CD14-positive monocyte (primary cell): ENCODE data around the gene SPIRE1. TPM values are rescaled to one million over a fixed set of nuclear protein-coding genes. Genes with fewer than 3 reads are reported as not detected.

Experiments used
- DNase-seq, 3 donors: peaks; one replicate each; pipeline ENCODE4 v3.0.0-alpha.2; 2011 to 2022
- H2AFZ ChIP-seq: 2 replicates; pipeline ENCODE4 v1.6.0; 2012; ENCODE audit warnings: mild to moderate bottlenecking, low read depth, low read length, inconsistent platforms; ENCODE audit not compliant: insufficient read depth, poor library complexity, severe bottlenecking
- H3K27ac ChIP-seq, 2 donors: 1 replicate in 1 of 2; 2 replicates in 1 of 2; pipeline ENCODE4 v1.5.1; 2012 to 2013; ENCODE audit warnings: low read length in 2 of 2, control low read depth in 1 of 2, inconsistent platforms in 1 of 2, low read depth in 1 of 2, mild to moderate bottlenecking in 1 of 2
- H3K27me3 ChIP-seq, 2 donors: one replicate each; pipeline versions ENCODE4 v1.6.0 to v1.6.1; 2011 to 2013; ENCODE audit warnings: low read length in 2 of 2; ENCODE audit not compliant: control insufficient read depth in 2 of 2, insufficient read depth in 2 of 2
- H3K36me3 ChIP-seq, 2 donors: replicated peaks in 1 of 2; 1 replicate in 1 of 2; 2 replicates in 1 of 2; pipeline versions ENCODE4 v1.5.1 to v1.6.1; 2012 to 2013; ENCODE audit warnings: low read length in 2 of 2, control low read depth in 1 of 2, inconsistent platforms in 1 of 2, mild to moderate bottlenecking in 1 of 2; ENCODE audit not compliant: insufficient read depth in 2 of 2, control insufficient read depth in 1 of 2
- H3K4me1 ChIP-seq, 2 donors: 1 replicate in 1 of 2; 2 replicates in 1 of 2; pipeline versions ENCODE4 v1.5.1 to v1.6.1; 2012 to 2013; ENCODE audit warnings: low read length in 2 of 2, control low read depth in 1 of 2, inconsistent platforms in 1 of 2, mild to moderate bottlenecking in 1 of 2, moderate library complexity in 1 of 2; ENCODE audit not compliant: insufficient read depth in 2 of 2, control insufficient read depth in 1 of 2
- H3K4me2 ChIP-seq: replicated peaks from 2 replicates; pipeline ENCODE3; 2012; ENCODE audit warnings: low read length, moderate library complexity, mild to moderate bottlenecking; ENCODE audit not compliant: poor library complexity, severe bottlenecking; ENCODE audit errors: extremely low read depth
- H3K4me3 ChIP-seq, 3 experiments: fragments of 200-600 bp in 1 of 3; sonication (generic) in 1 of 3; replicated peaks in 1 of 3; 1 replicate in 2 of 3; 2 replicates in 1 of 3; pipeline ENCODE4 v1.5.1; 2011 to 2013; ENCODE audit warnings: low read length in 3 of 3, mild to moderate bottlenecking in 3 of 3, control low read depth in 2 of 3, low read depth in 2 of 3, inconsistent platforms in 1 of 3, moderate library complexity in 1 of 3
- H3K79me2 ChIP-seq: 2 replicates; pipeline ENCODE4 v1.6.0; 2012; ENCODE audit warnings: mild to moderate bottlenecking, control low read depth, inconsistent platforms, low read length, moderate library complexity; ENCODE audit not compliant: insufficient read depth
- H3K9ac ChIP-seq: 2 replicates; pipeline ENCODE4 v1.6.0; 2017; ENCODE audit warnings: low read length, mild to moderate bottlenecking; ENCODE audit not compliant: insufficient read depth, poor library complexity, severe bottlenecking
- H3K9me3 ChIP-seq, 2 donors: replicated peaks in 1 of 2; 1 replicate in 1 of 2; 2 replicates in 1 of 2; pipeline versions ENCODE4 v1.5.1 to v1.6.1; 2012 to 2013; ENCODE audit warnings: low read length in 2 of 2, control low read depth in 1 of 2; ENCODE audit not compliant: control insufficient read depth in 1 of 2, insufficient read depth in 1 of 2
- H4K20me1 ChIP-seq: 2 replicates; pipeline ENCODE4 v1.6.0; 2012; ENCODE audit warnings: mild to moderate bottlenecking, low read length, control low read depth, moderate library complexity; ENCODE audit not compliant: insufficient read depth
- H3K27ac Mint-ChIP-seq, 7 donors: one replicate each; pipeline ENCODE4 v1.8.0; 2020; ENCODE audit warnings: mild to moderate bottlenecking in 7 of 7, mixed read lengths in 7 of 7, moderate library complexity in 6 of 7, inconsistent platforms in 2 of 7
- H3K27me3 Mint-ChIP-seq, 3 donors: one replicate each; pipeline ENCODE4 v1.8.0; 2021 to 2022; ENCODE audit warnings: low read depth in 3 of 3, mild to moderate bottlenecking in 3 of 3, mixed read lengths in 3 of 3, moderate library complexity in 3 of 3, inconsistent platforms in 1 of 3
- H3K36me3 Mint-ChIP-seq, 2 donors: one replicate each; pipeline ENCODE4 v1.8.0; 2020; ENCODE audit warnings: mixed read lengths in 2 of 2, inconsistent platforms in 1 of 2, mild to moderate bottlenecking in 1 of 2
- H3K4me1 Mint-ChIP-seq: one replicate; pipeline ENCODE4 v1.8.0; 2020; ENCODE audit warnings: mild to moderate bottlenecking, mixed read lengths
- H3K4me3 Mint-ChIP-seq, 2 donors: one replicate each; pipeline ENCODE4 v1.8.0; 2020; ENCODE audit warnings: mild to moderate bottlenecking in 2 of 2, mixed read lengths in 2 of 2, moderate library complexity in 1 of 2
- H3K9me3 Mint-ChIP-seq, 7 donors: one replicate each; pipeline ENCODE4 v1.8.0; 2020 to 2022; ENCODE audit warnings: mixed read lengths in 7 of 7, mild to moderate bottlenecking in 6 of 7, moderate library complexity in 6 of 7, inconsistent platforms in 2 of 7
- CTCF ChIP-seq: fragments of 200-600 bp; IDR thresholded peaks from one replicate; pipeline ENCODE4 v1.8.0; 2022; ENCODE audit warnings: antibody characterized with exemption, mild to moderate bottlenecking
- WGBS: methylation state at CpG from one replicate; pipeline ENCODE4 v1.1.5; 2013; ENCODE audit warnings: missing lambda C conversion rate; ENCODE audit not compliant: insufficient coverage; 5-methylcytosine and 5-hydroxymethylcytosine counted together
- intact Hi-C, 2 donors: fragments of 100-400 bp; cut with micrococcal nuclease; formaldehyde crosslinking; loops; one replicate each; pipeline versions ENCODE4 v1.15.0 to v1.15.1; 2023
- polyA plus RNA-seq, 3 donors: library from polyadenylated mRNA; depleted of rRNA in 1 of 3; unstranded in 2 of 3; stranded (reverse) in 1 of 3; fragments of 300-500 nt in 2 of 3; fragments of >200 nt in 1 of 3; fragmentation: Illumina TruSeq in 2 of 3; gene quantifications; 1 replicate in 2 of 3; 2 replicates in 1 of 3; pipeline ENCODE4 v1.2.3, GENCODE V29; 2012 to 2021

Gene SPIRE1
- polyA plus RNA-seq, 3 donors, result 1.7 to 1.9 (median 1.8) TPM

GRCh38 chr18:12405066-12405465 lies 252.8 kb downstream of the SPIRE1 start:
- peaks cover 0 to 2% of the 10 kb centered on the region in 2 donors for H3K36me3 Mint-ChIP-seq
- peaks cover 0 to 1% (median 0%) of the 10 kb centered on the region in 7 donors for H3K9me3 Mint-ChIP-seq
- peaks cover 14 to 18% of the 10 kb centered on the region in 2 donors for H3K4me1 ChIP-seq
- H3K4me3 ChIP-seq, result no peak overlapping the region
- H3K27ac Mint-ChIP-seq, result no peak overlapping the region
- H3K79me2 ChIP-seq, result no peaks in the 10 kb centered on the region
- peak overlapping the region in 1 of 2 donors; percentile 76 for H3K4me3 Mint-ChIP-seq
- H3K9me3 ChIP-seq, result no peaks in the 10 kb centered on the region
- peaks cover 32% of the 10 kb centered on the region for H3K4me1 Mint-ChIP-seq
- DNase-seq, result no peak
- no peak overlapping the region for H3K9ac ChIP-seq
- no peak overlapping the region for H2AFZ ChIP-seq
- peaks cover 32 to 48% (median 40%) of the 10 kb centered on the region in 3 donors for H3K27me3 Mint-ChIP-seq
- no CpG with 5 or more reads among the region's 3 CpGs for whole genome bisulfite sequencing
- no peak for TF ChIP-seq CTCF
- peaks cover 14 to 27% of the 10 kb centered on the region in 2 donors for H3K27me3 ChIP-seq
- H3K27ac ChIP-seq, result no peak overlapping the region
- H3K4me2 ChIP-seq, result no peak overlapping the region
- H4K20me1 ChIP-seq, result no peaks in the 10 kb centered on the region
- intact Hi-C loops, result loop anchor here (5.0 kb wide), 1 partner anchor 252 kb away; the partner anchor contains the start of gene SPIRE1 (in 2 of the 2)
- H3K36me3 ChIP-seq, result no peaks in the 10 kb centered on the region

- H3K27me3 ChIP-seq, result peaks cover 14 to 27% of the 10 kb centered on the region in 2 donors
- H3K79me2 ChIP-seq, result no peaks in the 10 kb centered on the region
- 76% methylated on average over 4 of the region's 6 CpGs for WGBS
- DNase-seq, result peak; percentile 37 to 62 (median 56)
- H3K27ac Mint-ChIP-seq, result peak overlapping the region in 2 of 7 donors; percentile 18 to 66
- H3K9me3 ChIP-seq, result no peaks in the 10 kb centered on the region
- no peak overlapping the region for H2AFZ ChIP-seq
- intact Hi-C loops, result no loop called here
- peaks cover 31 to 49% (median 41%) of the 10 kb centered on the region in 3 donors for H3K27me3 Mint-ChIP-seq
- TF ChIP-seq CTCF, result no peak
- no peaks in the 10 kb centered on the region for H3K36me3 ChIP-seq
- no peaks in the 10 kb centered on the region for H4K20me1 ChIP-seq
- H3K4me3 Mint-ChIP-seq, result no peak overlapping the region
- peaks cover 0 to 1% (median 0%) of the 10 kb centered on the region in 7 donors for H3K9me3 Mint-ChIP-seq
- peaks cover 0 to 2% of the 10 kb centered on the region in 2 donors for H3K36me3 Mint-ChIP-seq
- no peak overlapping the region for H3K27ac ChIP-seq
- no peak overlapping the region for H3K4me2 ChIP-seq
- H3K4me1 ChIP-seq, result peaks cover 14 to 18% of the 10 kb centered on the region in 2 donors
- H3K4me3 ChIP-seq, result no peak overlapping the region
- no peak overlapping the region for H3K9ac ChIP-seq
- H3K4me1 Mint-ChIP-seq, result peaks cover 32% of the 10 kb centered on the region
These were observed 254.1 kb downstream of the SPIRE1 start for GRCh38 chr18:12403601-12404506.
